Ovary (tissue), 3 donors: Measurements from ENCODE around the gene MECP2.

ENCODE experiments used
- POLR2A ChIP-seq: fragments of 450-650 bp; IDR thresholded peaks from one replicate; pipeline ENCODE4 v1.6.1; 2017; ENCODE audit warnings: antibody characterized with exemption, mild to moderate bottlenecking, moderate library complexity
- TF ChIP-seq, protein P1 (sequence below), 3 donors: fragments of 450-650 bp in 2 of 3; fragments of 200-600 bp in 1 of 3; IDR thresholded peaks; one replicate each; pipeline versions ENCODE4 v1.5.1 to v1.8.0; 2016 to 2022; ENCODE audit warnings: antibody characterized with exemption in 3 of 3, mild to moderate bottlenecking in 1 of 3
- donor health status: DM: no; HTN: no; CAD: no.

DNA sequence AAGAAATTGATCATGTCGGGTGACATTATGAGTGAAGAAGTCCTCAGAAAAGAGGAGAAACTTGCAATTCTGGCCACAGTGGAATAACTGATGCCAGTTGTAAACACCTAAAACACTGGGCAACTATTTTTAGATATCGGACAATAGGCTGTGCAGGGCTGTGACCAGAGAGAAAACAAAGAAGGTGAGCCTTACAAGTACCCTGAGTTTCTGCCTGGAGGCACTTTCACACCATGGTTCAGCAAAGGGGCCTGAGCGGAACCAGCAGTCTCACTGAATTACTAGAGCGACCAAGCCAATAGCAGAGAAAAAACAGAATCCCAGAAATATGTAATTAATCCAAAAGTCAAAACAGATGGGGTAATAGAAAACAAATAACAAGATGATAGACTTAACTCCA, 89.0 kb downstream of the MECP2 start:
- TF ChIP-seq, protein P1, sequence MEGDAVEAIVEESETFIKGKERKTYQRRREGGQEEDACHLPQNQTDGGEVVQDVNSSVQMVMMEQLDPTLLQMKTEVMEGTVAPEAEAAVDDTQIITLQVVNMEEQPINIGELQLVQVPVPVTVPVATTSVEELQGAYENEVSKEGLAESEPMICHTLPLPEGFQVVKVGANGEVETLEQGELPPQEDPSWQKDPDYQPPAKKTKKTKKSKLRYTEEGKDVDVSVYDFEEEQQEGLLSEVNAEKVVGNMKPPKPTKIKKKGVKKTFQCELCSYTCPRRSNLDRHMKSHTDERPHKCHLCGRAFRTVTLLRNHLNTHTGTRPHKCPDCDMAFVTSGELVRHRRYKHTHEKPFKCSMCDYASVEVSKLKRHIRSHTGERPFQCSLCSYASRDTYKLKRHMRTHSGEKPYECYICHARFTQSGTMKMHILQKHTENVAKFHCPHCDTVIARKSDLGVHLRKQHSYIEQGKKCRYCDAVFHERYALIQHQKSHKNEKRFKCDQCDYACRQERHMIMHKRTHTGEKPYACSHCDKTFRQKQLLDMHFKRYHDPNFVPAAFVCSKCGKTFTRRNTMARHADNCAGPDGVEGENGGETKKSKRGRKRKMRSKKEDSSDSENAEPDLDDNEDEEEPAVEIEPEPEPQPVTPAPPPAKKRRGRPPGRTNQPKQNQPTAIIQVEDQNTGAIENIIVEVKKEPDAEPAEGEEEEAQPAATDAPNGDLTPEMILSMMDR (IDR thresholded peaks at IDR 0.05), result no peak
- no peak for TF ChIP-seq POLR2A
